SKM-1 treated with dmso at 0.1 percent for 144 hours (cell line): Measurements from ENCODE around the gene MAPK11.

Experiments
- DNase-seq: peaks from one replicate; lab custom pipeline; 2025; ENCODE audit not compliant: unreplicated experiment; lab: John Stamatoyannopoulos, UW

MAPK11 gene

DNA sequence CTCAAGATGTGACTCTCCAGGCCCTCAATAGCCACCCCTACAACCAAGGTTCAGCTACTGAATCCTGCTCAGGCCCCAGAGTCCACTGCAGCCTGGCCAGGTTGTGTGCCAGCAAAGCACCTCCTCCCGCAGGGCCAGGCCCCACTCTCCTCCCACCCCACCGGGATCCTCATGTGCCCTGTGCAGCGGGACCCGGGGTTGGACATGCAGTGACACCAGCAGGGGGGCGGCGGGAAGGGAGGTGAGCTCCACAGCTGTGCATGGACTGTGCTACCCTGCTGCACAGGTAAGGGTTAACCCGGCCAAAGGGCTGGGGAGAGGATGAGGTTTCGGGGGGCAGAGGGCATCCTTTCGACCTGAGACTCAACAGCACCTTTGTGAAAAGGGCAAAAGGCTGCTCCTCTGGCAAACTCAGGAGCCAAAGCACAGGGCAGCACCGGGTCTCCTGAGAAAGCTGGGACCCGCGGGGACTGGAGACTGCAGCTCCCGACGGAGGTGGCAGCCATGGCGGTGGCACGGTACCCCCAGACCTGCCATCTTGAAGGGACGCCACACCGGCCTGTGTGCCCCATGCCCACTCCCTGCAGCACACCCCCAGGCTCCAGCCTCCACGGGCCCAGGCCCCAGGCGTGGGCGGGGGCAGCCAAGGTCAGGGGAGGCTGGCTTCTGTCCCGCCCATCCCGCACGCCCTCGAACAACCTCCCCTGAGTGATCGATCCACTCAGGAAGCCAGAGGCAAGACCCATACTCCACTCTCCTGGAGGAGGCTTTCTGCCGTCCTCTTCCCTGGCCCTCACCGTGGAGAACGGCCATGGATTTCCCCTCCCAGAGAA lies 26.7 kb upstream of the MAPK11 start:
- no peak for DNase-seq

DNA sequence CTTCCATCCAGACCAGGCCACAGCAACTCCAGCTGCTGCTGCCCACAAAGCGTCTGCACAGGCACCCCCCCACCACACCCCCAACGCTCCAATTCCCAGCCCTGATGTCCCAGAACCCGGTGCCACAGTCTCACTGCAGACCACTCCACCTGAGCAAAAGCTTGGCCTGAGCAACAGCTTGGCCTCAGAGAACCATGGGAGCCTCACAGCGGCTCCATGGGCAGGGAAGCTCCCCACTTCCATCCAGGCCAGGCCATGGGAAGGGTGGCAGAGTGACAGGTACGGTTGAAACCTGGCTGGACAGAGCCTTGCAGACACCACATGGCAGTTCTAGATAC lies 24.1 kb upstream of the MAPK11 start:
- DNase-seq: no peak

DNA sequence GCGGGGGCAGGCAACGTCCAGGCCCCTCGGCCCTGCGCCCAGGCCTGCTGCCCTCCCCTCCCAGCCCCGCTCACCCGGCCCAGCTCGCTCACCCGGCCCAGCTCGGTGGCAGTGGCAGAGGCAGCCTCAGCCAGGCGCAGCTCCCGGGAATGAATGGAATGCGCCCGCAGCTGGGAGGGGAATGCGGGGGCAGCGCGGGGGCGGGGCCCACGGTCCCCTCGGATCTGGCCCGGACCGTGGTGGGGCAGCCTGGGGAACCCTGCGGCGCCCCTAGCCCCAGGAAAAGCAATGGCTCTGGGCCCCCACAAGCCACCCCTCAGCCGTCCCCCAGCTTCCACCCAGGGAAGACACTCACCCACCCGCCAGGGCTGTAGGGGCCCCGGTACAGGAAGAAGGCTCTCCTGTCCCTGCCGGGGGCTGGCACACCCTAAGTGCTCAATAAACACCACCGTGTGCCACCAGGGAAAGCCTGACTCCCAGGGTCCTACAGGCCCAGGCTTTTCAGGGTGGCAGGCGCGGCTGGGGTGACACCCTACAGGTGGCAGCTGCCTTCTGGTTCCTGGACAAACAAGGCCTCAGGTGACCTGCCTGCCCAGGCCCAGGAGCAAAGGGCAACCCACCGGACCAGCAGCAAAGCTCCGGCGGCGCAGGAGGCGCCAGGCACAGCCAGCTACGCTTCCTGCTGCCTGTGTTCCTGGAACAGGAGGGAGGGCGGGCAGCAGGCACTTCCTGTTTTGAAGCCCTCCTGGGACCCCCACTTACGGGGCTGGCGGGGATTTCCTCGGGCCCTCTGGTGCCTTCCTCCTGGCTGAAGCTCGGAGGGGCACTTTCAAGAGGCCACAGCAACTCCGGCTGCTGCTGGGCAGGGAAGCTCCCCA lies 23.5 kb upstream of the MAPK11 start:
- no peak for DNase-seq

DNA sequence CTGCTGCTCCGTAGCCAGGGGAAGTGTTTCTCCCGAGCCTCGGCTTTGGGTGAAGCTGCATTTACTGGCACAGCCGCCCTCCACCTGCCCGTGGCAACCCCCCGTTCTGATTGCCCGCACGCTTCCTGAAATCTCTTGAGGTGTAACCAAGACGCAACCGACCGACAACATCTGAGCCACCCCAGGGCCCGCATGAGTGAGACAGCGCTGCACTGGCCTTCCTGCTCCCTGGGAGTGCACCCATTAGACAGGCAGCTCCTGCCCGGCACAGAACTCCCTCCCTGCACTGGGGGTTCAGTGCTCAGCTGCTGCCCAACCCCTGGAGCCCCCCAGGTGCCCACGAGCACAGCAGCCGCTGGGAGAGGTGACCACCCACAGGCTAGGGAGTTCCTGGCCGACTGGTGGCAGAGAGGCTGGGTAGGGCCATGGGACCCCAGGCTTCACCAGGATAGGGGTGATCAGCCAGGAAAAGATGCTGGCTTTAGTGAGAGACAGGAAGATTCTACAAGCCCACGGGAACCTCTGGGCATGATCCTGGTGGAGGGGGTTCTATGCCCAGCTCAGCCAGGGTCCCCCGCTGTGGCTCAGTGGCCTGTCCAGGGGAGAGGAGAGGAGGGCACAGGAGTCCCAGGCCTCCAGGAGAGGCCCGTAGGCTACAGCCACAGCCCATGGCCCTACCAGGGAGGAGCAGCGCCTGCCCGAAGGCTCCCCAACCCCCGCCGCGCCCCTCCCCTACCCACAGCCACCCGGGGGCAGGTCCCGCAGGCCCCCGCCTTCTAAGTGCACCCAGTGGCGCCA lies 22.7 kb upstream of the MAPK11 start:
- DNase-seq: no peak

DNA sequence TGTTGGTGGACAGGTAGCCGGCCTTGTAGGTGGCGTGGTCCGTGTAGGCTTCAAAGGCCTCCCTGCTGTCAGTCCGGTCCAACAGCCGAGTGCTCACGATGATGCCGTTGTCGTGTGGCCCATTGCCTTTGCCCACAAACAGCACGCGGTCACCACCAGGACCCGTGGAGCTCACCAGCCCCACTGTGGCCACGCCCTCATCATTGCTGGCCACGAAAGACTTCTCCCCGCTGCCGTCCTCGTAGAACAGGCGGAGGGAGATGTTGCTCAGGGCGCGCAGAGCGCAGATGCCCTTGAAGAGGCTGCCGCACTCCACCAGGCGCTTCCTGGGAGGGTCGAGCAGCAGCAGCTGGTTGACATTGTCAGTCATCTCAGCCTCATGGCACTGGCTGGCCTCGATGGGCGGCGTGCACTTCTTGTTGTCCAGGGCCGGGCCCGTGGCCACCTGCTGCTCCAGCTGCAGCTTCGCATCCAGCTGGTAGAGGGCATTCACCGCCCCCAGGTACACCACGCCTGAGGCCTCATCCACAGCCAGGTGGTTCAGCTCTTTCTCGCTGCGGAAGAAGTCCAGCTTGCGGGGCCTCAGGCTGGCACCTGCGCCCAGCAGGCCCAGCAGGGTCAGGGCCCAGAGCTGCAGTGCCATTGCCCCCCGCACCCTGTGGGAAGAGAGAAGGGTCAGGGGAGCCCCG lies 19.9 kb upstream of the MAPK11 start:
- DNase-seq: no peak

DNA sequence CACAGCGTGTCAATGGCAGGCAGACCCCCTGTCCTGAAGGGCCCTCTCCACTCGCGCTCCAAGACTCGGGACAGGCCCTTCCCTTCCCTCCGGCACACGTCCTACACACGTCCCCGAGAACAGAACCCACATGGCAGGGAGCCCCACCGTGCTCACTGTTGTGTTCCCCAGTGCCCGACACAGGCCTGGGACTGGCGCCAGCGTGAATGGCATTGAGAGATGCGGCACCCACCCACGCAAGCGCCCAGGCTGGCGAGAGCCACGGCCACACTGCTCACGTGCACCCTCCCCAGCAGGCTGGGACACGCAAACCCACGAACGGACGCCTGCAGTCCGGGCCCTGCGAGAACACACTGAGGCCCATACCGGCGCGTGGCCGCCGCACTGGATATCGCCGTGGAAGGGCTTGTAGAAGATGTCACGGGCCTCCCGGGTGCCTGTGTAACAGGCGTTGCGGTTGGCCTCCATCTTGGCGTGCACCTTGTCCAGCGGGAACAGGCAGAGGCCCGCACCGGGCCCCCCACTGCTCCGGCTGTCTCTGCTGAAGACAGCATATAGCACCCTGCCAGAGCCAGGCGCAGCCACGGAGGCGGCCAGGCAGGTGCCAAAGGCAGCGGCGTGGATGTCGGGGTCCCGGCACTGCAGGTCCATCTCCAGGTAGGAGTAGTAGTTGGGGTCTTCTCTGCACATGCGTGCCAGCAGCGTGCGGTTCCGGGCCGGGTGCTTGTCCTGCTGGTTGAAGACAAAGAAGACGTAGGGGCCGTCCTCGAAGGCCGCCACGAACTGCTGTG lies 19.2 kb upstream of the MAPK11 start:
- DNase-seq: no peak

DNA sequence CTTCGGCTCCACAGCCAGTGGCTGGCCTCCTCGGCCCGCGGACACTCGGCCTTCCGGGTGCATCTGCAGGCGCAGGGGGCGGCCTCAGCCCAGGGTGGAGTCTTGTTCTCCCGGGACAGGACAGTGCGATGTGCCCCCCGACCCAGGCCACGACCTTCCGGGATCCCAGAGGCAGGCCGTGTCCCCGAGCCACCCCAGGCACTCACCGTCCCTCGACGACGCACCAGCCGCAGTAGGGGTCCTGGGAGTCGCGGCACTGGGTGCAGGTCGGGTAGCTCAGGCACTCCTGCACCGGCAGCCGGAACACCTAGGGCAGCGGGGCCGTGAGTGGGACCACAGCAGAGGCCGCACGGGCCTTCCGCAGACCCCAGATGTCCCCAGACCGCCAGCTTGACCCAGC lies 17.6 kb upstream of the MAPK11 start:
- no peak for DNase-seq

DNA sequence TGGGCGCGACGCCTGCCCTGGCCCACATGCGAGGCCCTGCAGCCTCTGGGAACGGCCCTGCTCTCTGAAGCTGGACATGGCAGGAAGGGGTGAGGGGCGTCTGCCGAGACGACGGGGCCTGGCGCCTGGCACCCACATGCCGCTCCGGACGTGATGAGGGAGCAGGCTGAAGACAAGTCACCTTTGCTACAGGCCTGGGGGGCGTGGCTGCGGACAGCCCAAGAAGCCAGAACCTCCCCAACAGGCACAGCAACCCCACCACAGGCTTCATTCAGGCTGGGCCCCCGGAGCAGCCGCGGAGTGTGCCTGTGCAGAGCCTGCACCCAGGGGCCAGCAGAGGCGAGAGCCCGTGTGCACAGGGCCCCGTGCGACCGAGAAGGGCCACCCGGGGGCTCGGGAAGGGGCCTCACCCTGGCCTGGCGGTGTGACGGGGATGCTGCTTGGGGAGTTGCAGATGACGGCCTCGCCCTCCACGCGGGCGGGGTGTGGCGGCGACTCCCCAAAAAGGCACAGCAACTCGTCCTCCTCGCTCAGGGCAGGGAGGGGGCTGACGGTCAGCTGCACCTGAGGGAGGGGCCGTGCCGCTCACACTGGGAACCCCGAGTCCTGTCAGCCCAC lies 16.6 kb upstream of the MAPK11 start:
- no peak for DNase-seq

DNA sequence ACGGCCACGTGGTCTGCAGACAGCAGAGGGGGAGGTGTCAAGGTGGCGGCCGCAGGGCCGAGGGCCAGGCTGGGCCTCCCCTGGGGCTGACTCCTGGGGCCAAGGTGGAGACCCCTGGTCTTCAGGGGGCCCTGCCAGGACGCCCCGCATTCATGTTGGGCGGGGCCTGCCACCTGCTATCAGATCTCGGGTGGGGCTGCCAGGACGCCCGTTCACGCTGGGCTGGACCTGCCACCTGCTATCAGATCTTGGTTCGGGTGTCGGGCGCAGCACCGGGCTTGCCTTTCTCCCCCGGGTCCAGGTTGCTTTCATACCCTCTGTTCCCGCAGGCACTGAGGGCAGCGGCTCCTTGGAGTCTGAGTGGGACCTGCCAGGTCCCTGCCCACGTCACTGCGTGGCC lies 16.1 kb upstream of the MAPK11 start:
- DNase-seq: no peak

DNA sequence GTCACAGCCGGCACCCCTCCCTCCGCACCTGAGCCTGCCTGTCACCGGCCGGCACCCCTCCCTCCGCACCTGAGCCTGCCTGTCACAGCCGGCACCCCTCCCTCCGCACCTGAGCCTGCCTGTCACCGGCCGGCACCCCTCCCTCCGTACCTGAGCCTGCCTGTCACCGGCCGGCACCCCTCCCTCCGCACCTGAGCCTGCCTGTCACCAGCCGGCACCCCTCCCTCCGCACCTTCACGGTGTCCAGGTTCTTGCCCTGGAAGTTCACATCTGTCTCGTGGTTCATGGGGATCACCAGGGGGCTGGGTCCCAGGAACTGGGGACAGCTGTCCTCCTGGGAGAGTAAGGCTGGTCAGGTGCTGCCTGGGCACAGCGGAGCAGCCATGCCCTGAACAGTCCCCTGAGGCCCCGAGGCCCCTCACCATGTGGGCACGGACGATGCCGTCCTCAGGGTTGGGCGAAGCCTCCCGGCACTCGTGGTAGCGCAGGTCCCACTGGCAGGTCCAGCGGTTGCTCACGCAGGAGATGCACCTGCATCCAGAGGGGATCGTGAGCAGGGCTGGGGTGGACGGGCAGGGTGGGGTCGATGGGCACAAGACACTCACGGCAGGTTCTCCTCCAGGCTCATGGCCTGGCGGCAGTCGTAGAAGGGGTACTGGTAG lies 15.5 kb upstream of the MAPK11 start:
- DNase-seq: no peak

DNA sequence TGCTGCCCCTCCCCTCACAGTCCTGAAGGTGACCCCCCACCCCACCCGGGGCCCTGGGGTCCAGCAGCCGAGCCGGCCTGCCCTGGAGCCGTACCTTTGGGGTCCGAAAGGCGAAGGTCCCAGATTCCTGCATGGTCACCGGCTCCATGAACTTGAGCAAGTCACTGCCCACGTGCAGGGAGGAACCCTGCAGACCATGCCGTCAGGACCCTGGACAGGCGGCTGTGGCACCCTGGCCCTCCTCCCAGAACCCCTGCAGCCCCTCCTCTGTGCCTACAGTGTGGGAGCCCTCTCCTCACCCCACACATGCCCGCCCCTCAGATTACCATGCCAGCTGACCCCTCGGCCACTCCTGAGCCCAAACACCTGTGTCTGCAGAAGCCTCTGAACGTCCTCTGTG lies 14.3 kb upstream of the MAPK11 start:
- no peak for DNase-seq

DNA sequence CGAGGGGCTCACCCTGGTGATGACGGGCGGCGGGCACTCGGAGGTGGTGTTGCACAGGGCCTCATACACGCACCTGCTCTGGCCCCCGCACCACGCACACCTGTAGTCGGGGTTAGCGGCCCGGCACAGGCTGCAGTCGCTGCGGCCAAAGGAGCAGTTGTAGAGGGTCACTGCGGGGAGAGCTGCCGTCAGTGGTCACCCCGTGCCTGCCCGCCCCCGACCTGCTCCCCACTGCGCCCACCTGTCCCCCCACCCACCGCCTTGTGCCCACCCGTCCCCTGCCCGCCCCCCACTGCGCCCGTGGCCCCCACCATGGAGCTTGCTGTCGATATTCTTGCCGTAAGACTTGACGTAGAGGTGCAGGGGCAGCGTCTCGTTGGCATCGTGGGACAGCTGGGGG lies 13.6 kb upstream of the MAPK11 start:
- no peak for DNase-seq

DNA sequence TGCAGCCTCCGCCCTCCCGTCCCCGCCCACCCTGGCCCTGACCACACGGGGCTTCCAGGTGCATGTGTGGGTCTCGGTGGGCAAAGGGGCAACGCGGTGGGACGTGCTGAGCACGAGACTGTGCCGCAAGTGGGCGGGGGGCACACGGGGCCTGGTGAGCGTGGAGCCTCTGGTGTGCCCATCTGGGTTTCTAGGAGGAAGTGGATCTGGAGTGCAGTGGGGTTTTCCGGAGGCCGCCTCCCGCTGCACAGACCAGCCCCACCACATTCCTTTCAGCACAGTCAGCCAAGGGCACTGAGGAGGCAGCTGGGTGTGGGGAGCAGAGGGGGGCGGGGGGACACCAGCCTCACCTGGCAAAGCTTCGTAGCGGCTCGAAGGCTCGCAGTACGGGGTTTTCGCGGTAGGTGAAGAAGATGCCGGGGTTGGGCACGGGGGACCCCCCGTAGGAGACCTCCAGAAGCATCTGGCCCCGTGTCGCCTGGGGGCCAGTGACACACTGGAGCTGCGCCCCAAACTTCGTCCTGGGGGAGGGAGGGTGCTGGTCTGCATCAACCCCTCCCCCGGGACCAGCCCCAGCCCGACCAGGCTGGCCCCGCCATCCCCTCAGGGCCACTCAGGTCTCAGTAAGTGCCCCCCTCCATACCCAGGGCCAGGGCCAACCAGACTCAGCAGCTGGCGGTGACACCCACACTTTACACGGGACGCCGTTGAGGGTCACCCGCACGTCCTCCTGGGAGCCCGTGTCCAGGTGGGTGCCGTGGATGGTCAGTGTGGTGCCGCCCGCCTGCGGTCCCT lies 12.4 kb upstream of the MAPK11 start:
- no peak for DNase-seq

DNA sequence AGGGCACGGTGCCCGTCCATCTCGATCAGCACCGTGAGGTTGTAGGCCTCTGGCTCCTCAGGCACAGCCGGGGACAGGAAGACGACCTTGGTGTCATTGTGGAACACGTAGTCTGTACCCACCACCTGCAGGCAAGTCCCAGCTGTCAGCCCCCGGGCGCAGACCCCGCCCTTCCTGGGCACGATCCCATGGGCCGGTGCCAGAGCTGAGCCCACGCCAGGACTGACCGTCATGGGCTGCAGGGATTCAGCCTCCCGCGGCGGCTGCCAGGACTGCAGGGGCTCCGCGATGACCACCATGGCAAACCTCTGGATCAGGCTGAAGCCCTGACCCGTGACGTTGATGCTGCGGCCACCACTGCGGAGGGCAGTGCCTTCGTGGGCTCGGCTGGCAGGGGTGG lies 11.8 kb upstream of the MAPK11 start:
- DNase-seq: no peak

DNA sequence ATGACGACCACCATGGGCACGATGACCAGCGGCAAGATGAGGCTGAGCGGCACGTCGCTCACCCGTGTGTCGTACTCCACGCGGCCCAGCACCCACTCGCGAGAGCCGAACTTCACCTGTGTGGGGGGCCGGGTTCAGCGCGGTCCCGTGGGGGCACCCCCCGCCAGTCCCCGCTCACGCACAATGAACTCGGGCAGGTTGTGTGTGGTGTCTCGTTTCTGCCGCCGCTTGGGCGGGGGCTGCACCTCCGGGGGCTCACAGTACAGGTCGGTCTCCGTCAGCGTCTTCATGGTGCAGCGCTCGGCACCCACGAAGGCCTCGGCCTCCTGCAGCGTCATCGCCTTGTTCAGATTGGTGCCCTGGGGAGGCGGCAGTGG lies 11.2 kb upstream of the MAPK11 start:
- DNase-seq: no peak

DNA sequence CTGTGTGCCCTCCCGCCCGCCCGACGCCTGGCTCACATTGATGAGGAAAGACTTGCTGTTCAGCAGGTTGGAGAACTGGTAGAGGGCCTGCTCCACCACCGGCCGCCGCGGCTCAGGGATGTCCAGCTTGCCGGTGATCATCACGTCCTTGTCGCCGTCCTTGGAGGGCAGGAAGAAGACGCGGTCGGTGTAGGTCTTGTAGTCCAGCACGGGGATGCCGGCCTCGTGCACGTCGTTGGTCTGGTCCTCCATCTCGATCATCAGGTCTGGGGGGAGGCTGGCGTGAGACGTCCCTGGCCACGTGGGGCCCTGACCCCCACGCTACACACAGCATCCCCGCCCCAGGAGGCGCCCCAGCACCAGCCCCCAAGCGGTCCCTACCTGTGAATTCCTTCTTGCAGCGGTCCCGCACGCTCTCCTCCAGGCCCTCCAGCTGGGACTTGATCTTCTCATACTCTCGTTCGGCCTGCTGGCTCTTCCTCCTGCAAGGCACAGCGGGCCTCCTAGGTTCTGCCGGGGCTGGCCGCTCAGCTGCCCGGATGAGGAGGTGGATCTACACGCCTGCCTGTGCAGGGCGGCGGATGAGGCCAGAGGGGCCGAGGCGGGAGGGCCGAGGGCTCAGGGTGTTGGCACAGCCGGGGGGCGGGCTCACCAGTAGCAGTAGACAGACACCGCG lies 10.7 kb upstream of the MAPK11 start:
- no peak for DNase-seq

DNA sequence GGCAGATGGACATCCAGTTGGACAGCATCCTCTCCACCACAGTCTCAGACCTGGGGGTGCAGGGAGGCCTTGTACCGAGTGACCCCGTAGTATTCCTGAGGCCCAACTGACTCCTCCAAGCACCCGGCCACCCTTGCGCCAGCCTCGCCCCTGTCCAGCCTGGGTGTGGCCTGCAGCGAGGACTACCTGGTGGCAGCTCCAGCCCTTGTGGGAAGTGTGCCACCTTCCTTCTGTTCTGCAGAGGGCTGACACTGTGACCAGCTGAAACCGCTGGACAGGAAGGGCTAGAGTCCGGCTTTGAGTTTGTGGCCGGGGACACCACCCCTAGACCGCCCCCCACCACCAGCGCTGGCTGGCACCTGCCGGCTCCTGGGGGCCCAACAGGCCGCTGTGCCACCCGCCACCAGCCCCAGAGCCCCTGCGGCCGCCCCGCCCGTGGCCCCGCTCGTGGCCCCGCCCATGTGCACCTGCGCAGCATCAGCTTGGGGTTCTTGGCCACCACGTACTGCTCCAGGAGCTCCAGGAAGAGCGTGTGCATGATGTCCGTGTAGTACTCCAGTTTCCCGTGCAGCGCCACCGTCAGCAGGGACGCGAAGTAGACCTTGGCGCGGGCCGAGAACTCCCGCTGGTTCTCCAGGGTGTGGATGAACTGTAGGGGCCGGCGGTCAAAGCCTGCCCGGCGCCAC lies 10.0 kb upstream of the MAPK11 start:
- no peak for DNase-seq
